MCF 10A (cell line): ENCODE results near the gene SMYD2. TPM values are rescaled to one million over a fixed set of nuclear protein-coding genes. Genes with fewer than 3 reads are reported as not detected.
A peak's percentile ranks its signal among the peaks of the same experiment; 100 is the strongest.

ENCODE experiments used
- BruUV-seq: library from RNA; stranded (reverse); fragments of 400-500 nt; replicated peaks from 2 replicates; lab custom pipeline; 2021; lab: Mats Ljungman, UMichigan
- CTCF ChIA-PET: fragments of 300-600 bp; sonication (Branson Sonifier 250); formaldehyde crosslinking; extraction: SDS; loops from one replicate; lab custom pipeline; 2021; ENCODE audit warnings: antibody characterized with exemption, inconsistent platforms; lab: Yijun Ruan, JAX
- POLR2A ChIA-PET: fragments of 300-600, 350-650 bp; sonication (Branson Sonifier 250); formaldehyde crosslinking; extraction: SDS; loops from one replicate; lab custom pipeline; 2020; ENCODE audit warnings: antibody characterized with exemption, inconsistent platforms; lab: Yijun Ruan, JAX
- DNase-seq: peaks from one replicate; pipeline ENCODE4 v3.0.0-alpha.2; 2018; ENCODE audit not compliant: unreplicated experiment
- H3K27ac Mint-ChIP-seq: one replicate; pipeline ENCODE4 v1.8.0; 2022; ENCODE audit warnings: mild to moderate bottlenecking, low read depth, mixed read lengths; ENCODE audit not compliant: unreplicated experiment
- H3K27me3 Mint-ChIP-seq: one replicate; pipeline ENCODE4 v1.8.0; 2022; ENCODE audit warnings: mixed read lengths; ENCODE audit not compliant: insufficient read depth, unreplicated experiment
- H3K36me3 Mint-ChIP-seq: one replicate; pipeline ENCODE4 v1.8.0; 2022; ENCODE audit warnings: mild to moderate bottlenecking, moderate library complexity, mixed read lengths; ENCODE audit not compliant: insufficient read depth, unreplicated experiment
- H3K4me1 Mint-ChIP-seq: one replicate; pipeline ENCODE4 v1.8.0; 2022; ENCODE audit warnings: mixed read lengths; ENCODE audit not compliant: insufficient read depth, unreplicated experiment
- H3K4me3 Mint-ChIP-seq: one replicate; pipeline ENCODE4 v1.8.0; 2022; ENCODE audit warnings: mild to moderate bottlenecking, moderate library complexity, mixed read lengths; ENCODE audit not compliant: unreplicated experiment
- H3K9me3 Mint-ChIP-seq: one replicate; pipeline ENCODE4 v1.8.0; 2022; ENCODE audit warnings: mixed read lengths; ENCODE audit not compliant: unreplicated experiment
- intact Hi-C: fragments of 100-400 bp; cut with micrococcal nuclease; formaldehyde crosslinking; loops from 2 replicates; pipeline ENCODE4 v1.14.1; 2022
- total RNA-seq: library from RNA; stranded (reverse); gene quantifications from 2 replicates; pipeline ENCODE4 v1.2.3, GENCODE V29; 2022
- TF ChIP-seq, protein P1 (sequence below): fragments of 200-600 bp; IDR thresholded peaks from one replicate; pipeline ENCODE4 v1.8.0; 2022; ENCODE audit warnings: antibody characterized with exemption, mild to moderate bottlenecking; ENCODE audit not compliant: unreplicated experiment

Gene SMYD2
- total RNA-seq, 1 experiment from 2014 or later: 75.1 TPM

DNA sequence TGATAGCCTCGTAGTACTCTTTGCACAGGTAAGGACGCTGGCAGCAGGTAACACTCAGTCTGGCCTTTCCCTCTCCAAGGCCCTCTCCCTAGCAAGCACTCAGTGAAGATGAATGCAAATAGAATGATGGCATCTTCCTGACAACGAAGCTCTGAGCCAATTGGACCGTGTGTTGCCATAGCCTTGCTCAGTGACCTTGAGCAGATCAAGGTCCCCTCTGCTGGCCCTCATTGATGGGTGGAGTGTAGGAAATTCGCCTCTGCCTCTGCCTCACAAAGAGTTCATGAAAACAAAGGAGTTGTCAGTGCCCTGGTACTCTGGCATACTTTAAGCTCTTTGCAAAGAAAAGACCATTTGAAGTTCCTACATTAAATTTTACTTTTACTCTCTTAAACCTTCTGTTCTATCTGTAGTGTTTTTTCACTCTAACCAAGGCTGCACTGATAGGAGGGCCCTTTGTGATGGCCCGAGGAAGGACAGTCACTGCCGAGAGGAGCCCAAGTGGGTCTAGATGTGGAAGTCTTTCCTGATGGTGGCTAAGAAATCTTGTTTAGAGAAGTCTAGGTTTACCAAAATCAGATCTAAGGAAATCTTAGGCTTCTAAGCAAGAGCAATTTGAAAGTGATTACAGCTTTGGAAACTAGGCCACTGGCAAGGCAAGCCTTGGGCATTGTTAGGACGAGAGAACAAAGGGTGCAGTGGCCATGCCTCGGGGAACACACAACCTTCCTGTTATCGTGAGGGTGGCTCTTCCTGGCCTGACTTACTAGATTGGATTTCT lies 38.2 kb downstream of the SMYD2 start:
- Mint-ChIP-seq H3K36me3 (peaks cover 50% of the 10 kb centered on the region), H3K27me3 (no peaks in the 10 kb centered on the region), H3K4me1 (no peaks in the 10 kb centered on the region), H3K9me3 (no peaks in the 10 kb centered on the region), H3K4me3 (no peak overlapping the region), H3K27ac (no peak overlapping the region)
- no TSS peak for BruUV-seq
- POLR2A ChIA-PET: interaction anchor here (0.6 to 1.8 kb wide), 5 partner anchors 10 to 105 kb away, joined by 3 to 11 read pairs (median 3); partner anchors contain the start of gene SMYD2
- intact Hi-C loops: no loop called here
- CTCF ChIA-PET: interaction anchor here (0.6 to 12.5 kb wide), 15 partner anchors 10 to 1180 kb away, joined by 3 to 326 read pairs (median 5); no protein-coding TSS in a partner anchor
- no peak for DNase-seq
- TF ChIP-seq, protein P1, sequence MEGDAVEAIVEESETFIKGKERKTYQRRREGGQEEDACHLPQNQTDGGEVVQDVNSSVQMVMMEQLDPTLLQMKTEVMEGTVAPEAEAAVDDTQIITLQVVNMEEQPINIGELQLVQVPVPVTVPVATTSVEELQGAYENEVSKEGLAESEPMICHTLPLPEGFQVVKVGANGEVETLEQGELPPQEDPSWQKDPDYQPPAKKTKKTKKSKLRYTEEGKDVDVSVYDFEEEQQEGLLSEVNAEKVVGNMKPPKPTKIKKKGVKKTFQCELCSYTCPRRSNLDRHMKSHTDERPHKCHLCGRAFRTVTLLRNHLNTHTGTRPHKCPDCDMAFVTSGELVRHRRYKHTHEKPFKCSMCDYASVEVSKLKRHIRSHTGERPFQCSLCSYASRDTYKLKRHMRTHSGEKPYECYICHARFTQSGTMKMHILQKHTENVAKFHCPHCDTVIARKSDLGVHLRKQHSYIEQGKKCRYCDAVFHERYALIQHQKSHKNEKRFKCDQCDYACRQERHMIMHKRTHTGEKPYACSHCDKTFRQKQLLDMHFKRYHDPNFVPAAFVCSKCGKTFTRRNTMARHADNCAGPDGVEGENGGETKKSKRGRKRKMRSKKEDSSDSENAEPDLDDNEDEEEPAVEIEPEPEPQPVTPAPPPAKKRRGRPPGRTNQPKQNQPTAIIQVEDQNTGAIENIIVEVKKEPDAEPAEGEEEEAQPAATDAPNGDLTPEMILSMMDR: no peak

DNA sequence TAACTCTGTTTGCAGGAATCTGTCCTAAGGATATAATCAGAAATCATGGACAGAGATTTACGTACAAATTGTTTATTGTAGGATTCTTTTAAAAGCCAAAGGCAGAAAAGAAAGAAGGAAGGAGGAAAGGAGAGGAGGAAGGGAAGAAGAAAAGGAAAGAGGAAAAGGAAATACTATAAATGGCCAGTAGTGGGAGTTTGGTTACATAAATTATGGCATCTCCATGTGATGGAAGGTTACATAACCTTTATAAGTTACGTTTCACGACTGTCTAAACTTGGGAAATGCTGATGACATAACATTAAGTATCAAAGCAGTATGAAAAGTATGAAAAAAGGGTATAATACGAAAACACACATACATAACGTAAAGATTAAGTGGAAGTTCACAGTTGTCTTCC lies 39.0 kb downstream of the SMYD2 start:
- ChIA-PET CTCF (interaction anchor here (0.6 to 12.5 kb wide), 11 partner anchors 9 to 1181 kb away, joined by 3 to 326 read pairs (median 5); no protein-coding TSS in a partner anchor), POLR2A (interaction anchor here (1.7 to 1.8 kb wide), 2 partner anchors 9 to 106 kb away, joined by 3 to 11 read pairs; no protein-coding TSS in a partner anchor)
- no TSS peak for BruUV-seq
- Mint-ChIP-seq H3K27me3 (no peaks in the 10 kb centered on the region), H3K9me3 (no peaks in the 10 kb centered on the region), H3K27ac (no peak overlapping the region), H3K4me1 (no peaks in the 10 kb centered on the region), H3K36me3 (peaks cover 54% of the 10 kb centered on the region), H3K4me3 (no peak overlapping the region)
- intact Hi-C loops: no loop called here
- TF ChIP-seq, protein P1: peak; percentile 37
- DNase-seq: no peak

DNA sequence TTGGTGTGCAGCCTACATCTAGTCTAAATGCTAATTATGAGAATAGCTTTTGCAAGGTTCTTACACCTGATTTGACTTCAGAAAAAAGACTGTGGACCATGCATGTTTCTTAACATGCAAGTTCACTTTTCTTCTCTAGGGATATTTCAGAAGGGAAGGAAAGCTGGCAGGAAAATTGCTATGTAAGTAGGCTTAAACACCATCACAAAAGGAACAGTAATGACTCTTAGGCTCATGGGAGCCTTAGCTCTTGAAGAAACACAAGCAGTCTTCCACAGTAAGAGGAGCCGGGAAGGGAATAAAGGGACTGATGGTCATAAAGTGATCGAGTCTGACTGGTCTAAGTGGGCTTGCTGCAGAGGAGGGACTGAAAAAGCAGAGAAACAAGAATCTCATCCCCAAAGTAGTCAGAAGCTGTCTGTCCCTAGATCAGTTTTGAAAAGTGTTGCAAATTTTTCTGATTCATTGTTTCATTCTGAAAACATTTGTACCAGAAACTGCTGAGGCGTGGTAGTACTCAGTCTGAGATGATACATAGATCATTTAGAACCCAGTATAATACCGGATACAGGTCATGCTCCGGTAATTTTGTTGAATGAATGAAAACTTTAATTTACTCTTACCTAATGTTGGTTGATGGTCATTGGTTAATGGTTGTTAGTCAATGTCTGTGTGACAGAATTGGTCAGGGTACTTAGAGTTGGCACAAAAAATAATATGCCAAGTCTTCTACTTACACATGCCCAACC lies 40.9 kb downstream of the SMYD2 start:
- no peak overlapping the region for H3K27ac Mint-ChIP-seq
- no peaks in the 10 kb centered on the region for H3K27me3 Mint-ChIP-seq
- POLR2A ChIA-PET: interaction anchor here (0.5 to 1.5 kb wide), 4 partner anchors 15 to 1908 kb away, joined by 3 to 4 read pairs (median 3); no protein-coding TSS in a partner anchor
- TF ChIP-seq, protein P1: no peak
- H3K36me3 Mint-ChIP-seq: peaks cover 59% of the 10 kb centered on the region
- no peaks in the 10 kb centered on the region for H3K9me3 Mint-ChIP-seq
- intact Hi-C loops: no loop called here
- H3K4me3 Mint-ChIP-seq: no peak overlapping the region
- BruUV-seq: no TSS peak
- no peaks in the 10 kb centered on the region for H3K4me1 Mint-ChIP-seq
- CTCF ChIA-PET: interaction anchor here (0.7 to 12.5 kb wide), 12 partner anchors 7 to 316 kb away, joined by 3 to 326 read pairs (median 3); no protein-coding TSS in a partner anchor
- DNase-seq: no peak
